ENCODE measurements around the gene PATJ.

The PATJ gene

GRCh38 chr1:62062087-62062486 lies 319.8 kb downstream of the PATJ start:
- no peak for TF ChIP-seq PRDM4 (tag by site-specific recombination; IDR thresholded peaks at IDR 0.05)
- TF ChIP-seq ZNF560 (tag by site-specific recombination; IDR thresholded peaks at IDR 0.05; ENCODE audit: borderline replicate concordance) = no peak
- TF ChIP-seq ZNF704 (tag by site-specific recombination; IDR thresholded peaks at IDR 0.05) = no peak
- TF ChIP-seq BCL11B (tag by site-specific recombination; IDR thresholded peaks at IDR 0.05; ENCODE audit: low read depth) = no peak
- peak; percentile 13; the same call in 1 of the 2 replicates for TF ChIP-seq ZNF362 (tag by site-specific recombination; IDR thresholded peaks at IDR 0.05)
- peaks cover 6% of the 10 kb centered on the region; the same call in 1 of the 2 replicates for H3K4me1 ChIP-seq (ENCODE audit: control insufficient read depth, insufficient read depth, low read length)
- H3K36me3 ChIP-seq (ENCODE audit: control insufficient read depth in 2 of 2, insufficient read depth in 1 of 2, low read length in 2 of 2) = no peaks in the 10 kb centered on the region
- no peak overlapping the region for H3K4me3 ChIP-seq (ENCODE audit: low read depth, low read length)
- ChIA-PET POLR2A (no interaction called here), CTCF (no interaction called here)
- H3K27ac ChIP-seq (ENCODE audit: extremely low read depth, low read depth, low read length) = no peak overlapping the region
- no peaks in the 10 kb centered on the region for H3K9me3 ChIP-seq (ENCODE audit: control insufficient read depth, insufficient read depth, low read depth, low read length)

- no peak overlapping the region for H3K4me3 ChIP-seq (ENCODE audit: low read depth, low read length)
Observed at GRCh38 chr1:62064829-62065407, 322.6 kb downstream of the PATJ start.

More at GRCh38 chr1:62064829-62065407, 322.6 kb downstream of the PATJ start:
- H3K4me1 ChIP-seq (ENCODE audit: control insufficient read depth, insufficient read depth, low read length) = peaks cover 6% of the 10 kb centered on the region; the same call in 1 of the 2 replicates
- ChIA-PET CTCF (interaction anchor here (0.6 to 2.1 kb wide), 3 partner anchors 18 to 1086 kb away, joined by 3 to 9 read pairs (median 3); no protein-coding TSS in a partner anchor), POLR2A (no interaction called here)
- H3K9me3 ChIP-seq (ENCODE audit: control insufficient read depth, insufficient read depth, low read depth, low read length) = no peaks in the 10 kb centered on the region
- TF ChIP-seq ZNF391 (tag by site-specific recombination; IDR thresholded peaks at IDR 0.05; ENCODE audit: borderline replicate concordance, low read depth) (no peak), FEZF1 (tag by site-specific recombination; IDR thresholded peaks at IDR 0.05) (peak; percentile 34; the same call in 1 of the 2 replicates), ZNF280D (tag by site-specific recombination; IDR thresholded peaks at IDR 0.05) (no peak), PRDM6 (tag by site-specific recombination; IDR thresholded peaks at IDR 0.05) (peak; percentile 63)
- no peaks in the 10 kb centered on the region for H3K36me3 ChIP-seq (ENCODE audit: control insufficient read depth in 2 of 2, insufficient read depth in 1 of 2, low read length in 2 of 2)
- H3K27ac ChIP-seq (ENCODE audit: extremely low read depth, low read depth, low read length) = no peak overlapping the region
